ENCODE data around the gene KCNJ5.

KCNJ5 gene

DNA sequence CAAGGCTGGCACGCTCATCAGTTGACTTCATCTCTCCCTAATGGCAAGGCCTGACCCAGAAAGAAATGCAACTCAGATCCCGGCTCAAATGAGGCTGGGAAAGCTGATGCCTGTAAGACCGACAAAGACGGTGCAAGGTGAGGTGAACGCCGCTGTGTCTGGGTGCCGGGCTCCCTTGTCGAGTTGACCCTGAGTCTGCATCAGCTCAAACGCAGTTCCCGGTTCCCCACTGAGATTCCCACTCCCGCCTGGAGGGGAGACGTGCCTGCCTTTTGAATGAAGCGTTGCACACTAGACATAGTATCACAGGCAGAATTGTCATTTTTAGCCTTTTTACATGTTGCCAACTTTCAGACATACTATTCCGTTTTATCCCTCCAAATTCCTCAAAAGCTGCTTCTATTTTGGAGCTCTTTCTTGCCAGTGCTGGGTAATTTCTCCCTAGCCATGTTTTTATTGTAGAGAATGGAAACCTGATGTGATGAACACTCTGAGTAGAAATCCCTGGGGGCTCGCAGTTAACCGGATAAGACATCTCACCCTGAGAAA, 52.3 kb downstream of the KCNJ5 start:
- Mint-ChIP-seq H3K4me1 (peaks cover 37% of the 10 kb centered on the region), H3K27me3 (ENCODE audit: low read depth) (peaks cover 22% of the 10 kb centered on the region), H3K4me3 (no peak overlapping the region), H3K36me3 (ENCODE audit: low read depth) (no peaks in the 10 kb centered on the region), H3K9me3 (no peaks in the 10 kb centered on the region), H3K27ac (no peak overlapping the region)
- TF ChIP-seq CTCF (IDR thresholded peaks at IDR 0.05; ENCODE audit: unreplicated experiment in 3 of 3): no peak

DNA sequence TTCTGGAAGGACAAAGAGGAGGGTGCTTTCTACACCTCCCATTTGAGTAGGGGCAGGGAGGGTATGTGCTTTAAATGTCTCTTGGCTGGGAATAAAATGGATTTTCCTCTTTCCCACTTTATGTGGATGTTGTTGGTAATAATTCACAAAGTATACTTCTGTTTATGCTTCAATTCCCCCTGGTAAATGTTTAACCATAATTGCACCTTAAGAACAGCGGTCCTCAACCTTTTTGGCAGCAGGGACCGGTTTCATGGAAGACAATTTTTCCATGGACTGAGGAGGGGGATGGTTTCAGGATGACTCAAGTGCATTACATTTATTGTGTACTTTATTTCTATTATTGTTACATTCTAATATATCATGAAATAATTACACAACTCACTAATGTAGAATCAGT, 55.5 kb downstream of the KCNJ5 start:
- Mint-ChIP-seq H3K27ac (peak overlapping the region in 1 of 3 experiments; percentile 58), H3K9me3 (no peaks in the 10 kb centered on the region), H3K4me3 (no peak overlapping the region), H3K27me3 (ENCODE audit: low read depth) (peaks cover 13% of the 10 kb centered on the region), H3K4me1 (peaks cover 14% of the 10 kb centered on the region), H3K36me3 (ENCODE audit: low read depth) (no peaks in the 10 kb centered on the region)
- TF ChIP-seq CTCF (IDR thresholded peaks at IDR 0.05; ENCODE audit: unreplicated experiment in 3 of 3): no peak

- H3K4me1 Mint-ChIP-seq: peaks cover 14% of the 10 kb centered on the region
- no peak overlapping the region for H3K27ac Mint-ChIP-seq
- no peaks in the 10 kb centered on the region for H3K36me3 Mint-ChIP-seq (ENCODE audit: low read depth)
- TF ChIP-seq CTCF (IDR thresholded peaks at IDR 0.05; ENCODE audit: unreplicated experiment in 3 of 3): no peak
- H3K4me3 Mint-ChIP-seq: no peak overlapping the region
- H3K9me3 Mint-ChIP-seq: no peaks in the 10 kb centered on the region
- H3K27me3 Mint-ChIP-seq (ENCODE audit: low read depth): peaks cover 13% of the 10 kb centered on the region
Measured at GRCh38 chr11:128947773-128948172, 56.6 kb downstream of the KCNJ5 start.

DNA sequence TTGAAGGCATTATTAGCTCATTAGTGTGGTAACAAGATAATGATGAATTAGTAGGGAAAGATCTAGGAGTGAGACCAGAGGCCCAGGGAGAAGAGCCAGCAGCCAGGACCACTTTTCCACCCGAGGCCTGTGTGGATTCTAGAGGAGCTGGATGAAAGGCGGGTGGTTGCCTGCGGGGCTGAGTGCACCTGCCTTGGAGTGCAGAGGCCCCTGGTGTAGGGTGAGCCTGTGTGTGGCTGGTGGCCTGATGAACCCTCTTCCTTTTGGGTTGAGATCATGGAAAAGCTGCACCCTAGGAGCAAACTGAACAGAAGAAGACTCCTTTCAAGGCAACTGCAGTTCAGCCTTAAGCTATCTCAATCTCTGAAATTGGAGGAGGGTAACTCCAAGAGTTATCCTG, 57.4 kb downstream of the KCNJ5 start:
- H3K4me1 Mint-ChIP-seq: peaks cover 9% of the 10 kb centered on the region
- H3K9me3 Mint-ChIP-seq: no peaks in the 10 kb centered on the region
- H3K36me3 Mint-ChIP-seq (ENCODE audit: low read depth): no peaks in the 10 kb centered on the region
- H3K27me3 Mint-ChIP-seq (ENCODE audit: low read depth): peaks cover 11% of the 10 kb centered on the region
- peak in 1 of 3 experiments; percentile 12 for TF ChIP-seq CTCF (IDR thresholded peaks at IDR 0.05; ENCODE audit: unreplicated experiment in 3 of 3)
- no peak overlapping the region for H3K4me3 Mint-ChIP-seq
- no peak overlapping the region for H3K27ac Mint-ChIP-seq

GRCh38 chr11:128949791-128950454, 58.8 kb downstream of the KCNJ5 start:
- no peaks in the 10 kb centered on the region for H3K9me3 Mint-ChIP-seq
- no peak overlapping the region for H3K27ac Mint-ChIP-seq
- peaks cover 3% of the 10 kb centered on the region for H3K27me3 Mint-ChIP-seq (ENCODE audit: low read depth)
- no peak for TF ChIP-seq CTCF (IDR thresholded peaks at IDR 0.05; ENCODE audit: unreplicated experiment in 3 of 3)
- no peaks in the 10 kb centered on the region for H3K36me3 Mint-ChIP-seq (ENCODE audit: low read depth)
- no peak overlapping the region for H3K4me3 Mint-ChIP-seq
- no peaks in the 10 kb centered on the region for H3K4me1 Mint-ChIP-seq

- Mint-ChIP-seq H3K9me3 (no peaks in the 10 kb centered on the region), H3K27ac (no peak overlapping the region), H3K4me1 (peaks cover 7% of the 10 kb centered on the region), H3K4me3 (no peak overlapping the region), H3K36me3 (ENCODE audit: low read depth) (no peaks in the 10 kb centered on the region), H3K27me3 (ENCODE audit: low read depth) (no peaks in the 10 kb centered on the region)
- TF ChIP-seq CTCF (IDR thresholded peaks at IDR 0.05; ENCODE audit: unreplicated experiment in 3 of 3): no peak
Measured at GRCh38 chr11:128953151-128953550, 62.0 kb downstream of the KCNJ5 start.
